ENCODE measurements around the gene PPARD.

DNA sequence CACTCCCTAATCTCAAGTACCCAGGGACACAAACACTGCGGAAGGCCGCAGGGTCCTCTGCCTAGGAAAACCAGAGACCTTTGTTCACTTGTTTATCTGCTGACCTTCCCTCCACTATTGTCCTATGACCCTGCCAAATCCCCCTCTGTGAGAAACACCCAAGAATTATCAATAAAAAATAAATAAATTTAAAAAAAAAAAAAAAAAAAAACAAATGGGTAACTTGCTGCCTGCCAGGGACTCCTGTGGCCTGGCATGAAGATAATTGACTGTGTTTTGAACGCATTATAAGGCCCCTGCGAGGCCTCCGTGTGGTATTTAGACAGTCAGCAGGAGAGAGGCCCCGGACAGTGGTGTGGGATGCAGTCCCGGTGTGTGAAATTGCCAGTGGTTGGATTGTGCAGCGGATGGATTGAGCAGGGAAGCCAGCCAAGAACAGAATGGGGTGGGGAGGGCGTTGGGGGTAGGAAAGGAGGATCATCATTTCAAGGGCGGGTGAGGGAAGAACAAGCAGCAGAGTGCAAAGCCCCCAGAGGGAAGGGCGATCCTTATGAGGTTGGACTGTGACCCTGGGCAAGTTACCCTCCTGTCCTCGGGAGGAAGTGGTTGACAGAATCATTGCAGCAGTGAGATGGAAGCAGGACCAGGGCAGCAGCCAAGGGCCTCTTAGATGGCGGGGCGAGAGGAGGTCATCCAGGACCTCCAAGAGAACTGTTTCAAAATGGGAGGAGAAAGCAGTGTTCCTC lies 43.3 kb downstream of the PPARD start:
- TF ChIP-seq ZNF274 (IDR thresholded peaks at IDR 0.05; ENCODE audit: low read depth, low read length) (no peak), SUZ12 (IDR thresholded peaks at IDR 0.05; ENCODE audit: extremely low read depth, insufficient read depth, insufficient read length) (no peak)
